H9 (cell line): Measurements from ENCODE around the gene MRPL55. TPM values are rescaled to one million over a fixed set of nuclear protein-coding genes. Genes with fewer than 3 reads are reported as not detected.

Experiments
- DNase-seq: peaks from one replicate; pipeline ENCODE4 v3.0.0-alpha.2; 2017
- H2AFZ ChIP-seq: one replicate; pipeline ENCODE4 v1.6.1; 2013; ENCODE audit warnings: mild to moderate bottlenecking, low read length, control low read depth, moderate library complexity
- H2AK5ac ChIP-seq: 2 replicates; pipeline ENCODE4 v1.6.1; 2013; ENCODE audit warnings: low read length, control low read depth, mixed read lengths; ENCODE audit not compliant: insufficient read length
- H2BK120ac ChIP-seq: one replicate; pipeline ENCODE4 v1.6.1; 2013; ENCODE audit warnings: low read depth, mild to moderate bottlenecking, low read length, control low read depth, inconsistent platforms; ENCODE audit not compliant: poor library complexity, severe bottlenecking
- H2BK12ac ChIP-seq: 2 replicates; pipeline ENCODE4 v1.6.1; 2013; ENCODE audit warnings: low read length, control low read depth, mixed read lengths, low read depth; ENCODE audit not compliant: insufficient read length
- H2BK15ac ChIP-seq: 2 replicates; pipeline ENCODE4 v1.6.1; 2013; ENCODE audit warnings: low read depth, low read length, control low read depth
- H2BK20ac ChIP-seq: one replicate; pipeline ENCODE4 v1.6.1; 2013; ENCODE audit warnings: low read depth, mild to moderate bottlenecking, low read length, control low read depth, inconsistent platforms; ENCODE audit not compliant: poor library complexity, severe bottlenecking
- H2BK5ac ChIP-seq: 2 replicates; pipeline ENCODE4 v1.6.1; 2013; ENCODE audit warnings: low read length, control low read depth, mixed read lengths; ENCODE audit not compliant: insufficient read length
- H3K14ac ChIP-seq: 2 replicates; pipeline ENCODE4 v1.6.1; 2013; ENCODE audit warnings: low read length, control low read depth; ENCODE audit not compliant: insufficient read depth
- H3K18ac ChIP-seq: 2 replicates; pipeline ENCODE4 v1.6.1; 2013; ENCODE audit warnings: low read depth, mild to moderate bottlenecking, mixed read lengths, low read length, control low read depth; ENCODE audit not compliant: insufficient read length
- H3K23ac ChIP-seq: 2 replicates; pipeline ENCODE4 v1.6.1; 2013; ENCODE audit warnings: low read length, control low read depth, mixed read lengths, low read depth; ENCODE audit not compliant: insufficient read length
- H3K23me2 ChIP-seq: 2 replicates; pipeline ENCODE4 v1.6.1; 2013; ENCODE audit warnings: low read depth, mild to moderate bottlenecking, mixed read lengths, low read length, control low read depth; ENCODE audit not compliant: insufficient read length, poor library complexity, severe bottlenecking
- H3K27ac ChIP-seq: 2 replicates; pipeline ENCODE4 v1.5.1; 2013; ENCODE audit warnings: low read length, control low read depth, mixed read lengths, low read depth; ENCODE audit not compliant: insufficient read length
- H3K27me3 ChIP-seq: 2 replicates; pipeline ENCODE4 v1.6.1; 2013; ENCODE audit warnings: low read length, control low read depth, inconsistent platforms; ENCODE audit not compliant: insufficient read depth
- H3K4ac ChIP-seq: 2 replicates; pipeline ENCODE4 v1.6.1; 2013; ENCODE audit warnings: low read depth, mild to moderate bottlenecking, control low read depth, inconsistent platforms, low read length, moderate library complexity
- H3K4me1 ChIP-seq: 2 replicates; pipeline ENCODE4 v1.6.1; 2013; ENCODE audit warnings: low read length, control low read depth, inconsistent platforms; ENCODE audit not compliant: insufficient read depth
- H3K4me2 ChIP-seq: 2 replicates; pipeline ENCODE4 v1.6.1; 2013; ENCODE audit warnings: low read length, control low read depth, mixed read lengths; ENCODE audit not compliant: insufficient read length, insufficient read depth
- H3K56ac ChIP-seq: 2 replicates; pipeline ENCODE4 v1.6.1; 2013; ENCODE audit warnings: low read depth, mild to moderate bottlenecking, mixed read lengths, low read length, control low read depth; ENCODE audit not compliant: insufficient read length
- H3K79me1 ChIP-seq: 2 replicates; pipeline ENCODE4 v1.6.1; 2013; ENCODE audit warnings: low read depth, mild to moderate bottlenecking, moderate library complexity, low read length, control low read depth, inconsistent platforms; ENCODE audit not compliant: insufficient read depth, poor library complexity, severe bottlenecking
- H3K79me2 ChIP-seq: 2 replicates; pipeline ENCODE4 v1.6.1; 2013; ENCODE audit warnings: low read length, control low read depth, inconsistent platforms; ENCODE audit not compliant: insufficient read depth
- H3K9ac ChIP-seq: 2 replicates; pipeline ENCODE4 v1.6.1; 2013; ENCODE audit warnings: low read length, control low read depth, mixed read lengths; ENCODE audit not compliant: insufficient read length; ENCODE audit errors: extremely low read depth
- H3K9me3 ChIP-seq: one replicate; pipeline ENCODE4 v1.6.1; 2013; ENCODE audit warnings: low read depth, low read length, inconsistent platforms; ENCODE audit not compliant: control insufficient read depth
- H3T11ph ChIP-seq: one replicate; pipeline ENCODE4 v1.6.1; 2013; ENCODE audit warnings: mild to moderate bottlenecking, low read length, control low read depth, inconsistent platforms
- H4K20me1 ChIP-seq: one replicate; pipeline ENCODE4 v1.6.1; 2013; ENCODE audit not compliant: control insufficient read depth, insufficient read length, insufficient read depth
- H4K5ac ChIP-seq: 2 replicates; pipeline ENCODE4 v1.6.1; 2013; ENCODE audit warnings: low read depth, mild to moderate bottlenecking, mixed read lengths, low read length, control low read depth; ENCODE audit not compliant: insufficient read length
- H4K8ac ChIP-seq: replicated peaks from 2 replicates; pipeline ENCODE4 v1.6.1; 2013; ENCODE audit warnings: low read length, control low read depth, mixed read lengths, low read depth; ENCODE audit not compliant: insufficient read length
- H4K91ac ChIP-seq: 2 replicates; pipeline ENCODE4 v1.6.1; 2013; ENCODE audit warnings: low read depth, mild to moderate bottlenecking, moderate library complexity, mixed read lengths, low read length, control low read depth; ENCODE audit not compliant: insufficient read length
- H3K27ac Mint-ChIP-seq, 3 experiments: 2 replicates in 2 of 3; 3 replicates in 1 of 3; pipeline ENCODE4 v1.8.0; 2020 to 2021; ENCODE audit warnings: mixed read lengths in 3 of 3, mild to moderate bottlenecking in 1 of 3, moderate library complexity in 1 of 3
- H3K27me3 Mint-ChIP-seq: 2 replicates; pipeline ENCODE4 v1.8.0; 2021; ENCODE audit warnings: low read depth, mild to moderate bottlenecking, moderate library complexity, mixed read lengths
- H3K36me3 Mint-ChIP-seq, 3 experiments: 2 replicates in 2 of 3; 3 replicates in 1 of 3; pipeline ENCODE4 v1.8.0; 2020 to 2021; ENCODE audit warnings: low read depth in 3 of 3, mixed read lengths in 3 of 3; ENCODE audit not compliant: insufficient read depth in 1 of 3
- H3K4me1 Mint-ChIP-seq, 2 experiments: 2 replicates each; pipeline ENCODE4 v1.8.0; 2020; ENCODE audit warnings: mixed read lengths in 2 of 2
- H3K4me3 Mint-ChIP-seq, 2 experiments: 2 replicates in 1 of 2; 3 replicates in 1 of 2; pipeline ENCODE4 v1.8.0; 2020 to 2021; ENCODE audit warnings: mild to moderate bottlenecking in 2 of 2, mixed read lengths in 2 of 2, moderate library complexity in 1 of 2
- H3K9me3 Mint-ChIP-seq, 2 experiments: 2 replicates in 1 of 2; 3 replicates in 1 of 2; pipeline ENCODE4 v1.8.0; 2020; ENCODE audit warnings: mild to moderate bottlenecking in 2 of 2, mixed read lengths in 2 of 2, moderate library complexity in 1 of 2
- CTCF ChIP-seq: fragments of 200-600 bp; sonication (generic); conservative IDR thresholded peaks from 3 replicates; pipeline ENCODE4 v1.8.0; 2021; ENCODE audit warnings: antibody characterized with exemption, mild to moderate bottlenecking
- WGBS: extraction: QIAGEN DNeasy Blood & Tissue Kit; methylation state at CpG from one replicate; pipeline ENCODE4 v1.1.7; 2013; ENCODE audit warnings: missing lambda C conversion rate, low lambda C conversion rate, mixed read lengths; ENCODE audit not compliant: insufficient read length; ENCODE audit errors: extremely low coverage; 5-methylcytosine and 5-hydroxymethylcytosine counted together
- total RNA-seq: library from RNA; stranded (reverse); gene quantifications from 2 replicates; pipeline ENCODE4 v1.2.1, GENCODE V29; 2021

The MRPL55 gene
- total RNA-seq, 1 experiment from 2014 or later, result 62.3 TPM

GRCh38 chr1:228125185-228125584, 16.1 kb upstream of the MRPL55 start:
- Histone ChIP-seq H3K14ac (no peak overlapping the region), H2BK12ac (no peak overlapping the region), H3K18ac (no peak overlapping the region), H3K23me2 (no peaks in the 10 kb centered on the region), H3K9me3 (no peaks in the 10 kb centered on the region), H3K4me2 (no peak overlapping the region), H4K5ac (no peak overlapping the region), H3K79me1 (no peaks in the 10 kb centered on the region), H4K8ac (no peak overlapping the region), H2BK5ac (no peak overlapping the region), H2BK120ac (no peak overlapping the region), H2AFZ (no peak overlapping the region), H3K27me3 (peaks cover 2% of the 10 kb centered on the region; the same call in 1 of the 2 replicates), H2BK20ac (no peak overlapping the region), H4K91ac (no peak overlapping the region), H3K79me2 (no peaks in the 10 kb centered on the region), H3K23ac (no peak overlapping the region), H3K9ac (no peak overlapping the region), H4K20me1 (no peaks in the 10 kb centered on the region), H3K56ac (no peak overlapping the region), H2AK5ac (no peak overlapping the region), H3T11ph (no peak overlapping the region), H3K4me1 (no peaks in the 10 kb centered on the region), H3K27ac (no peak overlapping the region), H2BK15ac (no peak overlapping the region), H3K4ac (no peak overlapping the region)
- Mint-ChIP-seq H3K4me3 (no peak overlapping the region), H3K27me3 (peaks cover 82% of the 10 kb centered on the region), H3K9me3 (peaks cover under 1 to 4% of the 10 kb centered on the region in 2 experiments; a peak in 2 of 5 replicates), H3K27ac (no peak overlapping the region), H3K36me3 (no peaks in the 10 kb centered on the region), H3K4me1 (0 out of 4 replicates have a peak, but pooled peaks cover 0 to 3% of the 10 kb centered on the region in 2 experiments)
- no peak for TF ChIP-seq CTCF
- DNase-seq, result no peak
- no CpG with 5 or more reads among the region's 5 CpGs for WGBS
